HG02852 (cell line): ENCODE data around the gene RNASEH1.

Experiments
- ATAC-seq: cut with Tn5 transposase; IDR thresholded peaks from one replicate; pipeline ENCODE4 v1.9.1; 2021; ENCODE audit warnings: mild to moderate bottlenecking, moderate library complexity; ENCODE audit not compliant: unreplicated experiment

Gene RNASEH1

GRCh38 chr2:3558205-3559014 lies at the start of gene RNASEH1:
RNASEH1 (minus strand) TSS chr2:3558333; CDS start chr2:3558260, 73 bp downstream.
- ATAC-seq, result peak; percentile 94

GRCh38 chr2:3606370-3607201 lies 48.5 kb upstream of the RNASEH1 start:
- no peak for ATAC-seq

GRCh38 chr2:3606028-3606369 lies 47.9 kb upstream of the RNASEH1 start:
- ATAC-seq, result no peak

GRCh38 chr2:3604991-3605961 lies 47.1 kb upstream of the RNASEH1 start:
- no peak for ATAC-seq

GRCh38 chr2:3604207-3604877 lies 46.2 kb upstream of the RNASEH1 start:
- no peak for ATAC-seq

GRCh38 chr2:3603536-3604206 lies 45.5 kb upstream of the RNASEH1 start:
- no peak for ATAC-seq

- ATAC-seq, result no peak
These were observed 44.6 kb upstream of the RNASEH1 start for GRCh38 chr2:3602553-3603339.

GRCh38 chr2:3601561-3602271 lies 43.6 kb upstream of the RNASEH1 start:
- no peak for ATAC-seq

GRCh38 chr2:3600256-3600855 lies 42.2 kb upstream of the RNASEH1 start:
- ATAC-seq, result no peak

GRCh38 chr2:3598912-3599854 lies 41.0 kb upstream of the RNASEH1 start:
- no peak for ATAC-seq

GRCh38 chr2:3598197-3598910 lies 40.2 kb upstream of the RNASEH1 start:
- no peak for ATAC-seq

GRCh38 chr2:3597567-3597966 lies 39.4 kb upstream of the RNASEH1 start:
- peak; percentile 59 for ATAC-seq

GRCh38 chr2:3596901-3597417 lies 38.8 kb upstream of the RNASEH1 start:
- ATAC-seq, result no peak

GRCh38 chr2:3595985-3596384 lies 37.9 kb upstream of the RNASEH1 start:
- ATAC-seq, result peak; percentile 96

GRCh38 chr2:3595404-3595803 lies 37.3 kb upstream of the RNASEH1 start:
- no peak for ATAC-seq
